ENCODE measurements around the gene KLF2. TPM values are rescaled to one million over a fixed set of nuclear protein-coding genes. Genes with fewer than 3 reads are reported as not detected.

Gene KLF2
- total RNA-seq, 1 experiment from 2014 or later = 10.2 TPM

DNA sequence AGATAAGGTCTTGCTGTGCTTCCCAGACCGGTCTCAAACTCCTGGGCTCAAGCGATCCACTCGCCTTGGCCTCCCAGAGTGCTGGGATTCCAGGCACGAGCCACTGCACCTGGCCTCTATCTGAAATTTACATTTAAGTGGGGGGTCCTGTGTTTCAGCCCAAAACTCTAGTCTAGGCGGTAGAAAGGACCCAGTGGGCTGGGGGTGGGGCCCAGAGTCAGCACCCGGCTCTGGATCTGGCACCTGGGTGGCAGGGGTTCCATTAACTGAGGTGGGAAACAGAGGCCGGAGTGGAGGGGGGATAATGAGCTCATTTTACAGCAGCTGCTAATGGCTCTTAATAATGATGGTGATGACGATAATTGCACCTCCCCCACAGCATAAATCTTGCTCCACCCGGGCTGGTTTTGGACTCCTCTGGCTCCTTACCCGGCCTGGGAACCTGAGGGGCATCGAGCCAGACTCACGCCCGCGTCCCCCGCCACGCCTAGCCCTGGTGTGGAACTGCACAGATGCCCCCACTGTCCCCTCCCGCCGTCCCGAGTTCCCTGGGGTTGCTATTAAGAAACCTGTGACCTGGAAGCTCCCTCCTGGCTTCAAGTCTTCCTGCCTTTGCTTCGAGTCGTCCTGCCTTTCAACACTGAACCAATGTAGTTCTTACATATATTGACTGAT lies 17.8 kb upstream of the KLF2 start:
- no peak for DNase-seq (ENCODE audit: low spot score)

GRCh38 chr19:16308081-16308480 lies 16.5 kb upstream of the KLF2 start:
- no peak for DNase-seq (ENCODE audit: low spot score)

DNA sequence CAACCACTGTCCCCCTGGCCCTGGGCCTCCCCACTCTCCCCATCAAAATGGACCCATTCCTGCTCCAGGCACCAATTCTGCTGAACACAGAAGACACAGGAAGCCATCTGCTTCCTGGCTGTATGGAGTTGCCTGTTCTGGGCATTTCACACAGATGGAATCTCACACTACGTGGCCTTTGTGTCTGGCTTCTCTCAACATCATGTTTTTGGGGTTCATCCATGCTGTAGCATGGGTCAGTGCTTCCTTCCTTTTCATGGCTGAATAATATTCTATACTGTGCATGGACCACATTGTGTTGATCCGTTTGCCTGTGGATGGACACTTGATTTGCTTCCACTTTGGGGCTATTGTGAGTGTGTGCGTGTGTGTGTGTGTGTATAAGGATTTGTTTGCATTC lies 15.0 kb upstream of the KLF2 start:
- DNase-seq (ENCODE audit: low spot score) = no peak

DNA sequence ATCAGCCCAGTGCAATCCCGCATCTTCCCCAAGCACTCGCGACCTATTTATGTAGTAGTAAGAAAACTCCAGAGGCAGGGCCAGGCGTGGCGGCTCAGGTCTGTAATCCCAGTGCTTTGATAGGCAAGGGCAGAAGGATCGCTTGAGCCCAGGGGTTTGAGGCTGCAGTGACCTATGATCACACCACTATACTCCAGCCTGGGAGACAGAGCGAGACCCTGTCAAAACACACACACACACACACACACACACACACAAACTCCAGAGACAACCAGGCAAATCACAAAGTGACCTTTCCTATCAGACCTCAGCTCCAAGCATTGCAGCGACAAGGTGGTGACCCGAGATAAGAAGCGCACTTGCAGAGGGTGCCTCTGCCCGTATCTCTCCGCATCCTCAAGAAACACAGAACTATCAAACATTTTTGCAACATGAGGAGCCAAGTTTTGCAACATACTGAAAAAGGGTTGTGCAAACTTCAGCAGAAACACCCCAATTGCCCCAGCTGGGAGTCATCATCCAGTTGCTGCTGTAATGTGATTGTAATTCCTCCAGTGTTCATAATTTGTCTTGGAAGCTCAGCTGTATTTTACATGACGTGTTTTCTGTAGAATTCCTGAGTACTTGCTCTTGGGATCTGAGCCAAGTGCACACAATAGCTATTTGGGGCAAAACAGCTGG lies 8.7 kb upstream of the KLF2 start:
- peak; percentile 80 for DNase-seq (ENCODE audit: low spot score)

DNA sequence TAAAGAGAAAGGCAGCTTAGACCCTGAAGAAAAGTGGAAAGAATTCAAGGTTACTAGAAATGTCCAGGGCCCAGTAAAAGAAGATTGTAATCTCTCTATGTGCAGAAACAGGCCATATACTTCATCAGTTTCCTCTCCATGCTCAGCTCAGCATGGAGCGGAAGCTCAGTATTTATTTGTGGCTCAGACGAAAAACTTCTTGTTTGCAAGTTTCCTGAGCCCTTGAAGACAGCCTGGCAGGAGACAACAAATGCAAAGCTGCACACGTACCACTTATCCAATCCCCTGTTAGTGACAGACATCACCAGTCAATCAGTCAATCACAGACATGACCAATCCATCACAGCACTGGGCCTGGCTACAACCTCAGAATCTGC lies 8.1 kb upstream of the KLF2 start:
- DNase-seq (ENCODE audit: low spot score) = no peak

DNA sequence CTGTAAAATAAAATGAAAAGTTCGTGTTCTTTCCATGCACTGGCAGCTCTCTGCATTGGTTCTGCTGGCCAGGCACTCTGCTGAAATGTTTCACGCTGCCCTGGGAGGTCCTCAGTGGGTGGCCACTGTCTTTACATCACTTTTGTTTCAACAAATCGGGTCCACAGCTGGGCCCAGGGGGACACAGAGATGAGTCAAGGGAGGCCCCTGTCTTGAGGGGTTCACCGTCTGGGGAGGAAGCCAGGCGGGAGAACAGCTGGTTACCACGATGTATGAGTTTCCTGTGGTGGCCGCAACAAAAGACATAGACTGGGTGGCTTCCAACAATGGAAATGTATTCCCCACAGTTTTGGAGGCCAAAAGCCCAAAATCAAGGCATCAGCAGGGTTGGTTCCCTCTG lies 5.1 kb upstream of the KLF2 start:
- DNase-seq (ENCODE audit: low spot score) = no peak

- no peak for DNase-seq (ENCODE audit: low spot score)
Measured at GRCh38 chr19:16320987-16321386, 3.6 kb upstream of the KLF2 start.

DNA sequence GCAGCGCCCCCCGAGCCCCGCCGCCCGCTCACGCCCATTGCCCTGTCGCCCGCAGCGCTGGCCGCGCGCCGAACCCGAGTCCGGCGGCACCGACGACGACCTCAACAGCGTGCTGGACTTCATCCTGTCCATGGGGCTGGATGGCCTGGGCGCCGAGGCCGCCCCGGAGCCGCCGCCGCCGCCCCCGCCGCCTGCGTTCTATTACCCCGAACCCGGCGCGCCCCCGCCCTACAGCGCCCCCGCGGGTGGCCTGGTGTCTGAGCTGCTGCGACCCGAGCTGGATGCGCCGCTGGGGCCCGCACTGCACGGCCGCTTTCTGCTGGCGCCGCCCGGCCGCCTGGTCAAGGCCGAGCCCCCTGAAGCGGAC lies 518 bp downstream of the KLF2 start:
- no peak for DNase-seq (ENCODE audit: low spot score)

DNA sequence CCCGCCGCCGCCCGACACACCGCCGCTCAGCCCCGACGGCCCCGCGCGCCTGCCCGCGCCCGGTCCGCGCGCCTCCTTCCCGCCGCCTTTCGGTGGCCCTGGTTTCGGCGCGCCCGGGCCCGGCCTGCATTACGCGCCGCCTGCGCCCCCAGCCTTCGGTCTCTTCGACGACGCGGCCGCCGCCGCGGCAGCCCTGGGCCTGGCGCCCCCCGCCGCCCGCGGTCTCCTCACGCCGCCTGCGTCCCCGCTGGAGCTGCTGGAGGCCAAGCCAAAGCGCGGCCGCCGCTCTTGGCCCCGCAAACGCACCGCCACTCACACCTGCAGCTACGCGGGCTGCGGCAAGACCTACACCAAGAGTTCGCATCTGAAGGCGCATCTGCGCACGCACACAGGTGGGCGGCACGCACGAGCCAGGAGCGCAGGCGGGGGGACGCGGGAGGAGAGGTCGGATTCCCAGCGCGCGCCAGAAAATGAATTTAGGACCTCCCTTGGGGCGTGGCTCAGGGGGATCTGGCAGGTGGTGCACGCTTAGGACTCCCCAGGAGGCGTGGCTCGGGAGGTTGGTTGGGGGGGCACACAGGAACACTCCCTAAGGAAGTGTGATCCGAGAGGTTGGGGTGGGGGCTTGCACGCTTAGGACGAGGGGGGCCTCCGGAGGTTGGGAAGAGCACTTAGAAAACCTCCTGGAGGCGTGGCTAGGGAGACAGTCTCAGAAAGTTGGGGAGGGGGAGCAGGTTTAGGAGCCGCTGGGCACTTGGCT lies 1.2 kb downstream of the KLF2 start:
- DNase-seq (ENCODE audit: low spot score) = no peak

GRCh38 chr19:16326401-16327168 lies 2.0 kb downstream of the KLF2 start:
- DNase-seq (ENCODE audit: low spot score) = no peak

- no peak for DNase-seq (ENCODE audit: low spot score)
Measured at GRCh38 chr19:16327169-16327475, 2.5 kb downstream of the KLF2 start.

DNA sequence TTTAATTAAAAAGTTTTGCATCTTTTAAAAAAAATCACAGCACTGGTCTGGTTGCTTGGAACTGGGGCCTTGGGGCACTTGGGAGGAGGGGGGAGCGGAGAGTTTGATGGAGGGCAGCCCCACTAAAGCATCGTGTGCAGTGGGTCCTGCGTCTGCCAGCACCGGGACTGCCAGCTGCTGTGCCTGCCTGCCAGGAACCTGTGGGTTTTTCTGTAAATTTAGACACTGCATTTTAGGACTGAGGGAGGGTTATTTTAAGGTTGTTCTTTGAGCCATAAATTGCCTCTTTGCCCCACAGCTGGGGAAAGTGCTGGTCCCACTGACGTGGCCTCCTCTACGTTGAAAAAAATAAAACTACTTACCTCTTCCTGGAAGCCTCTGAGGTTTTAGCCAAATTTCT lies 2.9 kb downstream of the KLF2 start:
- DNase-seq (ENCODE audit: low spot score) = no peak

GRCh38 chr19:16327911-16328823 lies 3.5 kb downstream of the KLF2 start:
- DNase-seq (ENCODE audit: low spot score) = no peak

DNA sequence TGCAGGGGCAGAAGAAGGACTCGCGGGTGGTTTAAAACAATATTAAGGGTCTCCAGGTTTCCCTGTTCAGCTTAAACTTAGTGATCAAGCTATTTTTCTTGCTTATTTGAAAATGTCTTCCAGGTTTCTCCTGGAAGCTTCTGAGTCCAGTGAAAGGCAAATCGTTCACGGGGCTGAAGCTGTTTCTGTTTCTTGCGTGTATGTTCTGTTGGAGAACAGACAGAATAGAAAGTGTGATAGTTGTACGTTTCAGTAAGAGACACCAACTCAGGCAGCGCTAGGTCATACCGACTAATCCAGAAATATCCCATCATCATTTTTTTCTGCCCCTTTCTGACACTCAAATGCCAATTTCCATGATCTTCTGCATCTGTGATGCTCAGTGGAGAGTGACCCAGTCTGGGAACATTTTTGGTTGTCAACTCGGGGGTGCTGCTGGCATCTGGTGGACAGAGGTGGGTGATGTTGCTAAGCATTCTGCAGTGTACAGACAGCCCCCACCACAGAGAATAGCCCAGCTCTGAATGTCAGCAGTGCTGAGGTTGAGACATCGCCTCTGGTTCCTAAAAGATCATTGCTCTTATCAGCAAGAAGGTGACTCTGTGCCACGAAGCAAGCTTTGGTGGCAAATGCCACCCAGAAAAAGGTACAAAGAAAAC lies 4.3 kb downstream of the KLF2 start:
- DNase-seq (ENCODE audit: low spot score) = peak; percentile 59

GRCh38 chr19:16330368-16330801 lies 5.8 kb downstream of the KLF2 start:
- DNase-seq (ENCODE audit: low spot score) = peak; percentile 99

GRCh38 chr19:16330806-16331690 lies 6.4 kb downstream of the KLF2 start:
- no peak for DNase-seq (ENCODE audit: low spot score)

GRCh38 chr19:16333001-16333586 lies 8.5 kb downstream of the KLF2 start:
- DNase-seq (ENCODE audit: low spot score) = no peak

DNA sequence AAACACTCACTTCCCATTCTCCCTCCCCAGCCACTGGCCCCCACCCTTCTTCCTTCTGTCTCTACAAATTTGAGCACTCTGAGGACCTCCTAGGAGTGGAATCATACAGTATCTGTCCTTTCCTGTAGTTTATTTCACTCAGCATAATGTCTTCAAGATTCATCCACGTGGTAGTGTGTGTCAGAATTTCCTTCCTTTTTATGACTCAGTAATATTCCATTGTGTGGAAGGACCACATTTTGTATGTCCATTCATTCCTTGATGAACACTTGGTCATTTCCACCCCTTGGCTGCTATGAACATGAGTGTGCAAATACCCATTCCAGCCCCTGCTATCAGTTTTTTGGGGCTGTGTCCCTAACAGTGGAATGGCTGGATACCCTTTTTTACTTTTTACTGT lies 9.8 kb downstream of the KLF2 start:
- no peak for DNase-seq (ENCODE audit: low spot score)

DNA sequence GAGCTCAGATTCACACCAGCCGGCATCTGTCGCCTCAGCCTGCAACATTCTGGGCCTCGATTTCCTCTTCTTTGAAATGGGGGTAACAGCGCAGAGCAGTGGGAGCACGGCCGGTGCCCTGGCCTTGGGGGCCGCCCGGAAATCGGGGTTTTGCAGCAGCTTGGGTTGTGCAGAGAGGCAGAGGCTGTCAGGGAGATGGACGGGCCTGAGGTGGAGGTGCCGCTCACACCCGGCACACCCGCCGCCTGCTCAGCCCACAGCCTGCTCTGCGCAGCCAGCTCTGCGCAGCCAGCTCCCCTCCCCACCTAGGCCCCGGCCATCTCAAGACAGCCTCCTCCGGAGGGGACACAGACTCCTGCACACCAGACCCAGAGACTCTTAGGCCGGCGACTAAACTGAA lies 10.6 kb downstream of the KLF2 start:
- no peak for DNase-seq (ENCODE audit: low spot score)

Data from A172 (cell line).